G401 (cell line): ENCODE results near the gene CRY2. TPM values are rescaled to one million over a fixed set of nuclear protein-coding genes. Genes with fewer than 3 reads are reported as not detected.
"Not testable (repeated sequence)": the region's sequence is repeated elsewhere in the genome, so short reads cannot be mapped to it uniquely, and the experiment has no call there.

Source experiments
- DNase-seq: peaks from one replicate; pipeline ENCODE4 v3.0.0-alpha.2; 2015; ENCODE audit warnings: low spot score
- in situ Hi-C: cut with HindIII; loops from 2 replicates; pipeline ENCODE4 v1.10.0; 2016; ENCODE audit warnings: low sequenced_read_pairs, mixed read lengths
- total RNA-seq: library from RNA; depleted of rRNA; stranded (reverse); fragments of >200 nt; shearing (Covaris generic); gene quantifications from 2 replicates; pipeline ENCODE4 v1.2.3, GENCODE V29; 2014

The CRY2 gene
- total RNA-seq, 1 experiment from 2014 or later = 13.1 TPM

- DNase-seq, in situ Hi-C loops: not testable (repeated sequence)
These were observed 58.3 kb downstream of the CRY2 start for GRCh38 chr11:45905576-45905975.

GRCh38 chr11:45906096-45906682 is 58.9 kb downstream of the CRY2 start:
- no peak for DNase-seq
- in situ Hi-C loops = no loop called here

- in situ Hi-C loops = no loop called here
- no peak for DNase-seq
These were observed 59.8 kb downstream of the CRY2 start, which contains the start of gene FREY1 for GRCh38 chr11:45906965-45907611. Gene FREY1 (minus strand): TSS chr11:45907271. CDS start chr11:45907245, 26 bp downstream.

- in situ Hi-C loops = no loop called here
- peak; percentile 87 for DNase-seq
These were observed 60.7 kb downstream of the CRY2 start for GRCh38 chr11:45907911-45908370.

GRCh38 chr11:45909594-45910475 is 62.6 kb downstream of the CRY2 start:
- in situ Hi-C loops = no loop called here
- DNase-seq = peak; percentile 64

GRCh38 chr11:45910623-45911022 is 63.3 kb downstream of the CRY2 start:
- no peak for DNase-seq
- in situ Hi-C loops = no loop called here

- no peak for DNase-seq
- in situ Hi-C loops = no loop called here
These were observed 66.2 kb downstream of the CRY2 start for GRCh38 chr11:45913514-45913913.

- in situ Hi-C loops = no loop called here
- no peak for DNase-seq
These were observed 66.8 kb downstream of the CRY2 start for GRCh38 chr11:45913942-45914635.

- in situ Hi-C loops = no loop called here
These were observed 68.2 kb downstream of the CRY2 start for GRCh38 chr11:45915446-45915845.

GRCh38 chr11:45917286-45917622 is 70.0 kb downstream of the CRY2 start:
- in situ Hi-C loops = no loop called here
- DNase-seq = no peak

More at GRCh38 chr11:45915446-45915845, 68.2 kb downstream of the CRY2 start:
- no peak for DNase-seq

- DNase-seq = peak; percentile 98
- in situ Hi-C loops = no loop called here
These were observed 70.5 kb downstream of the CRY2 start, which contains the start of gene PEX16 for GRCh38 chr11:45917623-45918330. Gene PEX16 (minus strand): TSS chr11:45917877. CDS start chr11:45917811, 66 bp downstream.

- peak; percentile 92 for DNase-seq
- in situ Hi-C loops = no loop called here
These were observed 71.2 kb downstream of the CRY2 start for GRCh38 chr11:45918331-45918941.

- in situ Hi-C loops = no loop called here
- no peak for DNase-seq
These were observed 71.8 kb downstream of the CRY2 start for GRCh38 chr11:45918962-45919675.

GRCh38 chr11:45919806-45920530 is 72.7 kb downstream of the CRY2 start:
- DNase-seq = no peak
- in situ Hi-C loops = no loop called here

GRCh38 chr11:45920531-45921477 is 73.5 kb downstream of the CRY2 start:
- in situ Hi-C loops = no loop called here
- DNase-seq = no peak
